HT-29 (cell line): ENCODE data around the gene RTBDN. TPM values are rescaled to one million over a fixed set of nuclear protein-coding genes. Genes with fewer than 3 reads are reported as not detected.

Experiments used
- DNase-seq: peaks from one replicate; pipeline ENCODE4 v3.0.0-alpha.2; 2015; ENCODE audit warnings: low spot score
- total RNA-seq: library from RNA; depleted of rRNA; stranded (reverse); fragments of >200 nt; shearing (Covaris generic); gene quantifications from 2 replicates; pipeline ENCODE4 v1.2.3, GENCODE V29; 2014; rRNA removed

RTBDN gene
- 0.13 and 0.16 TPM in 2 replicates for total RNA-seq

- no peak for DNase-seq
Measured at GRCh38 chr19:12834566-12834943, at the start of gene RTBDN. Gene RTBDN (minus strand): TSS chr19:12834579. CDS start chr19:12829979, 4,600 bp downstream.

GRCh38 chr19:12882589-12882988, 48.2 kb upstream of the RTBDN start:
- DNase-seq = no peak

GRCh38 chr19:12881172-12881808, 46.9 kb upstream of the RTBDN start, which contains the start of gene DNASE2:
Gene DNASE2 (minus strand): TSS chr19:12881449. CDS start chr19:12881375, 74 bp downstream.
- DNase-seq = peak; percentile 79

- DNase-seq = no peak
Measured at GRCh38 chr19:12880551-12881171, 46.3 kb upstream of the RTBDN start.

GRCh38 chr19:12875086-12875485, 40.7 kb upstream of the RTBDN start:
- no peak for DNase-seq

GRCh38 chr19:12873891-12874745, 39.7 kb upstream of the RTBDN start:
- no peak for DNase-seq

- DNase-seq = peak; percentile 81
Measured at GRCh38 chr19:12872941-12873890, 38.8 kb upstream of the RTBDN start.

GRCh38 chr19:12872255-12872654, 37.9 kb upstream of the RTBDN start:
- peak; percentile 16 for DNase-seq

- DNase-seq = no peak
Measured at GRCh38 chr19:12871681-12872080, 37.3 kb upstream of the RTBDN start.

- DNase-seq = peak; percentile 17
Measured at GRCh38 chr19:12868540-12869112, 34.2 kb upstream of the RTBDN start.

GRCh38 chr19:12867120-12868099, 33.0 kb upstream of the RTBDN start:
- DNase-seq = no peak

GRCh38 chr19:12866416-12867119, 32.2 kb upstream of the RTBDN start:
- DNase-seq = no peak

- no peak for DNase-seq
Measured at GRCh38 chr19:12865746-12866415, 31.5 kb upstream of the RTBDN start.

GRCh38 chr19:12864721-12865715, 30.6 kb upstream of the RTBDN start:
- DNase-seq = no peak

- DNase-seq = no peak
Measured at GRCh38 chr19:12864143-12864542, 29.8 kb upstream of the RTBDN start.

GRCh38 chr19:12859546-12859945, 25.2 kb upstream of the RTBDN start:
- no peak for DNase-seq
